NCI-H2196 treated with DMSO at 0.1 percent for 48 hours (cell line): Measurements from ENCODE around the gene ARMC9.
"Not testable (repeated sequence)": the region's sequence is repeated elsewhere in the genome, so short reads cannot be mapped to it uniquely, and the experiment has no call there.

Source experiments
- DNase-seq: peaks from one replicate; lab custom pipeline; 2025; ENCODE audit not compliant: unreplicated experiment; lab: John Stamatoyannopoulos, UW

Gene ARMC9

DNA sequence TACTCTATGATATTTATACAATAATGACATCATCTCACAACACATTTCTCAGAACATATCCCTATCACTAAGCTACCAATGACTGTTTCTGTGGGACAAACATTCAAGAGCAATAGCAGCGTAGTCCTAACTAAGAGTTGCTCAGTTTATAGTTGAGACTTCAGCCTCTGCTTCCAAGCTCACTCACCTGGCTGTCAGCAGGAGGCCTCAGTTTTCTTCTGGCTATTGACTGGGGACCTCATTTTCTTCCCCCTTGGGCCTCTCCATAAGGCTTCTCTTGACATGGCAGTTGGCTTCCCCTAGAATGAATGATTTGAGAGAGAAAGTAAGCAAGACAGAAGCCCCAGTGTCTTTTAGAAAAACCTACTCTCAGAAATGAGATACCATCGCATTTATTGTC is 85.9 kb downstream of the ARMC9 start:
- DNase-seq, result no peak

DNA sequence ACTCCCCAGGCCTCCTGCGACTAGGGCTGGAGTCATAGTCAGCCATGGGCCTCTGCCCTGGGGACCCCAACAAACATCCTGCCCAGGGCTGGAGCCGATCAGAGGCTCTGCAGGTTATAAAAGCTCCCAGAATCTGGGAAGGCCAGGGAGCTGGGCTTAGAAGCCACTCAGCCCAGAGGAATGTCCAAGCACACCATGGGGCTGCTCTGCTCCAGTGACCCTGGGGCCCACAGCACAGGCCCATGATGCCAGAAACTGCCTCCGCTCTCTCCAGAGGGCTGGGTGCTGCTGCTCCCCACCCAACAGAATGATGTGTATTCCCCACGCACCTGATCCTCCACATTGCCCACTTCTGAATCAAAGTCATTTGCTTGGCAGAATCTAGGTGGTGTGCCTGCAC is 88.5 kb downstream of the ARMC9 start:
- no peak for DNase-seq

DNA sequence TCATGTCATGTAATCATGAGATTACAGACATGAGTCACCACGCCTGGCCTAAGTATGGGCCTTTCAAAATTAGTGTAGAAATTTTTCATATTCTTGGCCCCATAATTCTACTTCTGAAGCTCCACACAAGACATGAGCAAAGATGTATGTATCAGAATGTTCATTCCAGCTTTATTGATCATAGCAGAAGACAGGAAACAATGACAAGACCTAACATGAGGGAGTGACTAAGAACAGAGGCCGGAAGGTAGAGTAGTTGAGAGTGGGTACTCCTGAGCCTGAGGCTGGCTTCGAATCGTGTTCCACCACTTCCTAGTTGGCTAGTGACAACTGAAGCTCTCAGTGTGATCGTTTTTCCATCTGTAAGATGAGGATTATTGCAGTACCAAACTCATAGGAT is 89.3 kb downstream of the ARMC9 start:
- DNase-seq, result no peak

DNA sequence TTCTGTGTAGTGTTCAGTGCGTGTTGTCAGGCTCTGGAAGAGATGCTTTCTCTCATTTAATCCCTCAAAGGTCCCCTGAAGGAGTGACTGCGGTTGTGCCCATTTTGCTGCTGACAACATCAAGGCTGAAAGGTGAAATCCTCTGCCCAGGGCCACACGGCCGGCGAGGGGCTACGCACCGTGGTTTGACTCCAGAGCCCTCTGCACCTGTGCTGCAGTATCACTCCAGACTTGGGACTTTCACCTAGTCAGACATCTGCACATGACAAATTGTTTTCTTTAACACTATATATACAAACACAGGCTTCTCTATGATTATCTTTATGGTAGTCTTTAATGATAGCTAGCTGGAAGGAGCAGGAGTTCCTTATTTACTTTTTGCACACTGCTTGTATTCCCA is 90.2 kb downstream of the ARMC9 start:
- DNase-seq, result no peak

DNA sequence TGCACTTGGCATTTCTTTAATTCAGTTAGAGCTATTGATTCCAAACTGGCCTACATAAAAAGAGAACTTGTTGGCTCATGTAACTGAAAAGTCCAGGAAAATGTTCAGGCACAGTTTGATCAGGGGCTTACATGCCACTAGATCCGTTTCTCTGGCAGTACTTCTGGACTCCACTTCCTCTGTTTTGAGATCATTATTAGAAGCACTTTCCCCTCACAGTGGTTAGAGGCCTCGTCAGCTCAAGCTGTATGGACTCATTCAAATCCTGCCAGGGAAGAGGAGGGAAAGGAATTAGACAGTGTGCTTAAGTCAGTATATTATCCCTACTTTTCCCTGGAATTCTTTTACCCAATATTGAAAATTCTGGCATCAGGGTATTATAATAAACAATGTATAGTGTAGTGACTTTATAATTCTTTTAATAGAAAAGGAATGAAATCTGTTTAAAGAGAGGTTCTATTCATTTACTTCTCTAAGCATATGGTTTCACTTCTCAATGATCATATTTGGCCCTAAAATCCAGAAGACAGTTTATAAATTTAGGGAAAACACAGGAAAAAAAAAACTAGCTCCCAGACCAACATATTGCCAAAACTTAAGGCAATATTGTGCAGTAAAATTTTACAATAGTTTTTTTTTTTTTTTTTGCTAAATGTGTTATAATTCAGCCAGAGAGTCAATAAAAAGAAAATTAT is 92.0 kb downstream of the ARMC9 start:
- no peak for DNase-seq

GRCh38 chr2:231292472-231293134 is 94.2 kb downstream of the ARMC9 start:
- DNase-seq, result no peak

- no peak for DNase-seq
Measured at GRCh38 chr2:231293163-231293562, 94.7 kb downstream of the ARMC9 start.

- DNase-seq, result no peak
Measured at GRCh38 chr2:231294116-231294515, 95.7 kb downstream of the ARMC9 start.

DNA sequence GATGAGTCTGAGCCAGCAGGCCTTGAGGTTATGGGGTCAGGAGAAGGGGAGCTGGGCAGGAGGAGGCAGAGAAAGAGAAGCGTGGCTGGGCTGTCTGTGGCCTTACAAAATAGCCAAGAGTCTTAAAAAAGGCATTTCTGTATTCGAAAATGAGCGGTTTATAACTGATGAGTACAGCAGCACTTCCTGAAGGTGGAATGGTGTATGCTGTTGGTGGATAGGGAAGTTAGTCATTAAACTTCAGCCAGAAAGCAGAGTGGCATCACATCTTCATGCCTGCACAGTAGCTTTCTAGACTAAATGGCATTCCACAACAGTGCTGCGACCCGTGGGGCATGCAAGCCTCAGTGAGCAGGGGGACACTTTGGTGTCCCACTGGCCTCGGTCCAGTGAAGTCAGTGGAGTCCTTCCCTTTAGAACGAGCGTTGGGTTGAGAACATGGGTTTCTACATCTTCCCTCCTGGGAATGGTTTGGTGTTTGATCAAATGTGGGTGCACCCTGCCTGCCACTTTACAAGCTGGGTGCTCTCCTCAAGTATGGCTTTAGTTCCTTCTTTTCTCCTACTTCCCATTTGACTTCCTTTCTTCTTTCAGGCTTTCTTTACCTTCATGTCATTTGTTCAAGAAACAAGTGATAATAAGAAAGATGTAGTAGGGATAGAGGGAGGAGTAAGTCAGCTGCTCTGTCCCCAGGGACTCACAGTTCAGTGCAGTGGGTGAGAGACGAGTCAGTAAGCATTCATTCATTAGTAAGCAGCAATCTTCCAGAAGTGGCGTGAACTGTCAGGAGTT is 96.3 kb downstream of the ARMC9 start:
- no peak for DNase-seq

- no peak for DNase-seq
Measured at GRCh38 chr2:231295363-231295655, 96.9 kb downstream of the ARMC9 start.

DNA sequence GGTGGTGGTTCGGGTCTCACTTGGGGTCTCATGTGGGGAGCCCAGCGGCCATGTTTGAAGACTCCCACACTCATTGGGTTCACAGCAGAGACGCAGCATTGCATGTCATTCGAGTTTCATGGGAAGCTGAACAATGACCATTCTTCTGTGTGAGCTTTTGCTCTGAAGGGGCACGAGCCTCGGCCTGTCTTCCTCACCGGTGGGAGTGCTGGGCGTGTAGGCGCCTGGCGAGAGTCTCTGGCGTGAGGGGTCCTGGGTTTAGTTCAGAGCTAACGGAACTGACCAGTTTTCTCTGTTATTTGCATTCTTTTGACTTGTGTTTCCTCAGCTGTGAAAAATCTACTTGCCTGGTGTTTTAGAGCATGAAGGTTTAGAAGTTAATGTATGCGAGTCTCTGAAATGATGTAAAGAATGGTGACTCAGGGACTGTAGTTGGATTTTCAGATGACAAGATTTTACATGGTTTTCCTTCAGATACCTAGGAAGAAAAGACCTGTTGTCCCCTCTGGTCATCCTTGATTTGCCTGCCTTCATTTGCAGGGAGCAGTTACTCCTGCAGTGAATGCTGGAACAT is 98.1 kb downstream of the ARMC9 start:
- no peak for DNase-seq

GRCh38 chr2:231297108-231297908 is 98.9 kb downstream of the ARMC9 start:
- DNase-seq, result peak; percentile 33

DNA sequence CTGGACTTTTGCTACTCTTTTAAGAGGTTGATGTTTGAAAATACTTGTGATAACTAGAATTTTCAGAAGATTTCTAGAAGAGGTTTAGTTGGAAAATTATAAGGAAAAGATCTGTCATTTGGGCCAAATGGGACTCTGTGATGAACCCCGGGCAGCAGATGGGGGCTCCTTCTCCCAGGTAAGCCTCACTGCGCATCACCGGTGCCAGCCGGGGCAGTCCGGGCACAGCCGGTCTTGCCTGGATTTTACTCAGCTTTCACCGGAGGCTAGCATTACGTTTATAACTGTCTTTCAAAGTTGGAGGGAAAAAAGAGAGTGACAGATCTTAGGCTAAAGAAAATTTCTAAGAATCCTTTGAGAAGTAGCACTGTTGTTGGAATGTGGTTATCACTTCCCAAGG is 99.7 kb downstream of the ARMC9 start:
- no peak for DNase-seq

- DNase-seq, result no peak
Measured at GRCh38 chr2:231299267-231299666, 100.8 kb downstream of the ARMC9 start.

DNA sequence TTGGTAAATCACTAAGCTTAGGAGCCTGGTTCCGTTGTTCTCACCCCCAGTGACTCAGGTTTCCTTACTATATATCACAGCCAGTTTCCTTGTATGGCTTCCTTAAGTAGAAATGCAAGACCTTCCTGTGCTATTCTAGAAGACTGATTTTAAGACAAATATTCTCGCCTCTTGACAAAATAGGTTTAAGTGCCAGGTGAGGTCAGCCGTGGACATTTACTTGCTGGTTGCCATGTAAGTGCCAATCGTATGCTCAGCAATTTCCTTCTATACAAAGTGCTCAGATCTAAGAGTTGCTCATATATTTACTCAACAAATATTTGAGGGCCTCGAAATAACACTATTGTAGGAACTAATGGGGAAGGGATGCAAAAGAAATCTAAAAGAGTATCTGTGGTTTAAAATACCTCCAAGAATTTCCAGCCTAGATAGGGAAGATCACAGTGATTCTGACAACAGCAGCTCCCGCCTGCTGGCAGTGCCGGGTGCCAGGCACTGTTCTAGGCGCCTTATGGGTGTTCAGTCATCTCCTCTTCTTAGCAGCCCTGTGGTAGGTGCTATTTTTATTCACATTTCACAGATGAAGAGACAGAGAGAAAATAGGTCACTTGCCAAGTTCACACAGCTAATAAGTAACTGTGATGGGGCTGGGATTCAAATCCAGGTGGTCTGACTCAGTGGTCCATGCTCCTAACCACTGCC is 101.7 kb downstream of the ARMC9 start:
- DNase-seq, result peak; percentile 53

- no peak for DNase-seq
Measured at GRCh38 chr2:231300722-231301076, 102.3 kb downstream of the ARMC9 start.

- DNase-seq, result not testable (repeated sequence)
Measured at GRCh38 chr2:231304259-231304658, 105.8 kb downstream of the ARMC9 start.

GRCh38 chr2:231305221-231305620 is 106.8 kb downstream of the ARMC9 start:
- DNase-seq, result no peak

DNA sequence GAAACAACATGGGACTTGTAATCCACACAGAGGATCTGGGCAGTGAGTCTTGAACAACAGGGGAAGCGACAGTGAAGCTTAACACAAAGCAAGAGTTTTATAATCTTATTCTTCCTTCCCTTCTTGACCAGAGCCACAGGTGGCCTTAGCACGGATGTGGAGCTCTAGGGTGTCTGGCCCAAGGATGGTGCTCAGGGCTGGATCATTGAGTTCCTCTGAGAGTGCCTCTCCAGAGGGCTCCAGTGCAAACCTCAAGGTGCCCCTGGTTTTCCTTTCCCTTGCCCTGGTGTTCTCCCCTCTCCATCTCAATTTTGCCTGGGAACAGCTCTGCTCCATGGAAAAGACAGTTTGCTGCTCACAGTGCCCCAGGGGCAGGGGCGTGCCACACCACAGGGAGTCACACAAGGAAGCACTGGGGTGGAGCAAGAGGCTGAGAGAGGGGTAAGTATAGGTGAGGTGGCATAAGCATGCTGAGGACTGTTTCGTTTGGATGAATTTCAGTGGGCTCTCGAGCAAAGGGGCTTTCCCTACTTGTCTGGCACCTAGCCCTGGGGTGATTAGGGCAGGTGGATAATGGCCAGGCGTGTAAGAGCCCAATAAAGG is 108.5 kb downstream of the ARMC9 start:
- DNase-seq, result peak; percentile 26

- DNase-seq, result no peak
Measured at GRCh38 chr2:231308219-231308618, 109.8 kb downstream of the ARMC9 start.
